Measurements from ENCODE around the gene FXYD3. TPM values are rescaled to one million over a fixed set of nuclear protein-coding genes. Genes with fewer than 3 reads are reported as not detected.

Gene FXYD3
- total and polyA plus RNA-seq, 2 of the 13 experiments (the other 11 are each of a cell fraction or from before 2014, with no cell fraction given): 4.9 TPM; not detected in 1

GRCh38 chr19:35128398-35129057 lies 12.9 kb downstream of the FXYD3 start:
- CTCF ChIA-PET (ENCODE audit: low intra/inter-chr PET ratio, low total read pairs): no interaction called here
- WGBS (ENCODE audit: low lambda C conversion rate): 79% methylated on average over 9 of the region's 9 CpGs
- TF ChIP-seq ZNF770 (CRISPR knock-in tag; IDR thresholded peaks at IDR 0.05) (peak; percentile 84), ZMYM3 (CRISPR knock-in tag; IDR thresholded peaks at IDR 0.05) (peak; percentile 95), SAFB2 (CRISPR knock-in tag; IDR thresholded peaks at IDR 0.05; ENCODE audit: borderline replicate concordance, low read depth) (0 out of 2 replicates have a peak, but pooled peaks have one; percentile 33), ZNF687 (CRISPR knock-in tag; IDR thresholded peaks at IDR 0.05) (peak; percentile 45; the same call in 1 of the 2 replicates), KDM1A (CRISPR knock-in tag; IDR thresholded peaks at IDR 0.05) (0 out of 2 replicates have a peak, but pooled peaks have one; percentile 30), IRF9 (CRISPR knock-in tag; IDR thresholded peaks at IDR 0.05; ENCODE audit: borderline replicate concordance) (0 out of 2 replicates have a peak, but pooled peaks have one; percentile 51), ZBTB38 (CRISPR knock-in tag; IDR thresholded peaks at IDR 0.05) (no peak), HDAC1 (CRISPR knock-in tag; IDR thresholded peaks at IDR 0.05) (0 out of 2 replicates have a peak, but pooled peaks have one; percentile 20), ZNF598 (CRISPR knock-in tag; IDR thresholded peaks at IDR 0.05; ENCODE audit: borderline replicate concordance) (0 out of 2 replicates have a peak, but pooled peaks have one; percentile 25), HHEX (CRISPR knock-in tag; IDR thresholded peaks at IDR 0.05) (no peak), RCOR2 (CRISPR knock-in tag; IDR thresholded peaks at IDR 0.05) (peak; percentile 63; the same call in 1 of the 2 replicates), NFKB2 (CRISPR knock-in tag; IDR thresholded peaks at IDR 0.05; ENCODE audit: borderline replicate concordance) (peak; percentile 25; the same call in 1 of the 2 replicates), ASH2L (IDR thresholded peaks at IDR 0.05; ENCODE audit: insufficient read length, low read depth, low read length) (no peak)

More at GRCh38 chr19:35128398-35129057, 12.9 kb downstream of the FXYD3 start:
- peak overlapping the region; percentile 35 for H3K27ac ChIP-seq (ENCODE audit: extremely low read length, insufficient read depth, low read length)
- H3K4me2 ChIP-seq (ENCODE audit: low read depth, low read length): peak overlapping the region; percentile 5; the same call in 1 of the 2 replicates
- BruUV-seq (replicated peaks): no TSS peak
- H3K27me3 ChIP-seq (ENCODE audit: control insufficient read depth in 1 of 2, insufficient read depth in 2 of 2, low read length in 2 of 2): no peaks in the 10 kb centered on the region
- ATAC-seq (no peak), FAIRE-seq (no peak), DNase-seq (ENCODE audit: low spot score) (no peak)
- no peaks in the 10 kb centered on the region for H3K79me2 ChIP-seq (ENCODE audit: insufficient read depth, low read length)
- no peaks in the 10 kb centered on the region for H3K9me3 ChIP-seq (ENCODE audit: low read length)
- POLR2A ChIA-PET: no interaction called here
- in situ Hi-C loops (cut with HindIII; ENCODE audit: extremely low pct_ligation_motif_present, low pct_unique_long_range_greater_than_20kb): no loop called here
- H4K20me1 ChIP-seq (ENCODE audit: insufficient read depth, low read length): no peaks in the 10 kb centered on the region
- peaks cover 84% of the 10 kb centered on the region for H3K4me1 ChIP-seq (ENCODE audit: insufficient read depth, low read length)
- no peaks in the 10 kb centered on the region for H3K36me3 ChIP-seq (replicated peaks in 1 of 2; ENCODE audit: control insufficient read depth in 1 of 2, insufficient read depth in 2 of 2, low read length in 2 of 2)
- no peak overlapping the region for H2AFZ ChIP-seq (ENCODE audit: low read length)
- H3K4me3 ChIP-seq (replicated peaks in 1 of 3; ENCODE audit: insufficient read depth in 1 of 3, low read depth in 2 of 3, low read length in 3 of 3): no peak overlapping the region
- H3K9ac ChIP-seq (ENCODE audit: insufficient read depth, low read depth, low read length): no peak overlapping the region
- intact Hi-C loops (cut with micrococcal nuclease; ENCODE audit: unreplicated experiment): no loop called here
